ENCODE results near the gene SLC6A12. TPM values are rescaled to one million over a fixed set of nuclear protein-coding genes. Genes with fewer than 3 reads are reported as not detected.

The SLC6A12 gene
- total and polyA plus RNA-seq, 2 donors (not counting 3 experiments of a cell fraction or from before 2014, with no cell fraction given), result not detected

DNA sequence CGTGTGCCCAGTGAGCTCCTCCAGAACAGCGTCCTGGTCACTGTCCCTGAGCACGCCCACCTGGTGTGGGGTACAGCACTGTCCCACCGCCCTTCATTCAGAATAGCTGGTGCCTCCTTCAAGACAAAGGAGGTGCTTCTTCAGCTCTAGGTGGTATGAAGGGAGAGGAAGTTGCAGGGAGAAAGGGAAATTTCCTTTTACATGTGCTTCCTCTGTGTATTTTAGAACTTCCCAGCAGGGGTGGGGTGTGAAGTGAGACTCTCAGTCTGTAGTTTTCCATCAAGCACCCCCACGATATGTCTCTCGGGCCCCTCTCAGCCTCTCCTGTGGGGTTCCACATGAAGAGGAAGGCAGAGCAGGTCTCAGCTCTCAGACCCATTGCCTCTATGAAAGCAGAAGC lies 1.2 kb upstream of the SLC6A12 start:
- Histone ChIP-seq H3K27me3 (ENCODE audit: control insufficient read depth in 2 of 2, insufficient read depth in 2 of 2, low read length in 2 of 2) (no peaks in the 10 kb centered on the region), H3K4me2 (ENCODE audit: insufficient read depth, low read length) (no peak overlapping the region), H3K4me3 (replicated peaks in 1 of 3; ENCODE audit: insufficient read depth in 1 of 3, low read depth in 1 of 3, low read length in 3 of 3) (no peak overlapping the region), H3K9me3 (replicated peaks; ENCODE audit: control insufficient read depth, insufficient read depth, low read length) (no peaks in the 10 kb centered on the region), H3K9ac (replicated peaks; ENCODE audit: extremely low read depth, insufficient read depth, low read length) (no peak overlapping the region), H2AFZ (ENCODE audit: low read depth, low read length) (no peak overlapping the region), H3K9me1 (replicated peaks; ENCODE audit: control insufficient read depth, extremely low read depth, insufficient read depth, low read length) (no peaks in the 10 kb centered on the region), H3K4me1 (ENCODE audit: control insufficient read depth, extremely low read depth, insufficient read depth, low read length) (no peaks in the 10 kb centered on the region), H3K79me2 (ENCODE audit: control insufficient read depth, insufficient read depth, low read length) (no peaks in the 10 kb centered on the region), H3K27ac (ENCODE audit: insufficient read depth, low read depth, low read length) (no peak overlapping the region), H4K20me1 (replicated peaks; ENCODE audit: control insufficient read depth, extremely low read depth, insufficient read depth, low read length) (no peaks in the 10 kb centered on the region), H3K36me3 (ENCODE audit: control insufficient read depth in 2 of 2, extremely low read depth in 1 of 2, insufficient read depth in 2 of 2, low read length in 2 of 2) (no peaks in the 10 kb centered on the region)
- no peak for TF ChIP-seq JUN (IDR thresholded peaks at IDR 0.05; ENCODE audit: borderline replicate concordance, insufficient read depth, insufficient read length, low read depth)
- TF ChIP-seq POLR2A (IDR thresholded peaks at IDR 0.05; ENCODE audit: low read depth, low read length), result no peak
- TF ChIP-seq GATA2 (IDR thresholded peaks at IDR 0.05; ENCODE audit: insufficient read depth, insufficient read length, low read depth, low read length), result no peak
- TF ChIP-seq, protein P1, sequence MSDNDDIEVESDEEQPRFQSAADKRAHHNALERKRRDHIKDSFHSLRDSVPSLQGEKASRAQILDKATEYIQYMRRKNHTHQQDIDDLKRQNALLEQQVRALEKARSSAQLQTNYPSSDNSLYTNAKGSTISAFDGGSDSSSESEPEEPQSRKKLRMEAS (IDR thresholded peaks at IDR 0.05; ENCODE audit: insufficient read depth, insufficient read length), result no peak
- CTCF ChIA-PET, result no interaction called here
- intact Hi-C loops (cut with micrococcal nuclease) (no loop called here), dilution Hi-C loops (cut with MboI; ENCODE audit: extremely low pct_ligation_motif_present, low sequenced_read_pairs) (no loop called here)
- DNase-seq (ENCODE audit: low read depth, low spot score) (no peak), FAIRE-seq (no peak)
- BruUV-seq (replicated peaks), result no TSS peak
- POLR2A ChIA-PET, result no interaction called here

DNA sequence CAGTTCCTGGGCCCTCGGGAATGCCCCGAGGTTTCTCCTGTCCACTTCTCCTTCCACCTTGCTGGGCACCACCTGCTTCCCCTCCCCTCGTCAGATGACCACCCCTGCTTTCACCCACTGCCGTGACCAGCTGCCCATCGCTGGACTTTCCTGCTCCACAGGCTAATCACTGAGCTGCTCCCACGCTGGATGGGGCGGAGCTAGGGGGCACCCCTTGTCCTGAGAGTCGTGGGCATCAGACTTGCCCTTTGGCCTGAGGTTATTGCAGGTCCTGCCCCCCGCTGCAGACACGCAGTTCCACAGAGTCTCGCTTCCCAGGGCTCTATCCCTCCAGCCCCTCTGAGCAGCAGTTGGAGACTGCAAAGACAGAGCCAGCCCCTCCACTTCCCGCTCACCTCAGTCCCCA lies 427 bp downstream of the SLC6A12 start:
- no TSS peak for BruUV-seq (replicated peaks)
- Histone ChIP-seq H3K4me2 (ENCODE audit: insufficient read depth, low read length) (no peak overlapping the region), H3K9me3 (replicated peaks; ENCODE audit: control insufficient read depth, insufficient read depth, low read length) (no peaks in the 10 kb centered on the region), H3K27me3 (ENCODE audit: control insufficient read depth in 2 of 2, insufficient read depth in 2 of 2, low read length in 2 of 2) (no peaks in the 10 kb centered on the region), H4K20me1 (replicated peaks; ENCODE audit: control insufficient read depth, extremely low read depth, insufficient read depth, low read length) (no peaks in the 10 kb centered on the region), H3K9ac (replicated peaks; ENCODE audit: extremely low read depth, insufficient read depth, low read length) (no peak overlapping the region), H3K36me3 (ENCODE audit: control insufficient read depth in 2 of 2, extremely low read depth in 1 of 2, insufficient read depth in 2 of 2, low read length in 2 of 2) (no peaks in the 10 kb centered on the region), H3K4me3 (replicated peaks in 1 of 3; ENCODE audit: insufficient read depth in 1 of 3, low read depth in 1 of 3, low read length in 3 of 3) (no peak overlapping the region), H3K9me1 (replicated peaks; ENCODE audit: control insufficient read depth, extremely low read depth, insufficient read depth, low read length) (no peaks in the 10 kb centered on the region), H3K79me2 (ENCODE audit: control insufficient read depth, insufficient read depth, low read length) (no peaks in the 10 kb centered on the region), H3K4me1 (ENCODE audit: control insufficient read depth, extremely low read depth, insufficient read depth, low read length) (no peaks in the 10 kb centered on the region), H2AFZ (ENCODE audit: low read depth, low read length) (no peak overlapping the region), H3K27ac (ENCODE audit: insufficient read depth, low read depth, low read length) (no peak overlapping the region)
- no peak for TF ChIP-seq POLR2AphosphoS5 (IDR thresholded peaks at IDR 0.05; ENCODE audit: insufficient read depth, low read depth, low read length)
- TF ChIP-seq JUN (IDR thresholded peaks at IDR 0.05; ENCODE audit: borderline replicate concordance, insufficient read depth, insufficient read length, low read depth), result no peak
- TF ChIP-seq MYC (IDR thresholded peaks at IDR 0.05; ENCODE audit: low read depth, low read length), result no peak
- TF ChIP-seq, protein P2, sequence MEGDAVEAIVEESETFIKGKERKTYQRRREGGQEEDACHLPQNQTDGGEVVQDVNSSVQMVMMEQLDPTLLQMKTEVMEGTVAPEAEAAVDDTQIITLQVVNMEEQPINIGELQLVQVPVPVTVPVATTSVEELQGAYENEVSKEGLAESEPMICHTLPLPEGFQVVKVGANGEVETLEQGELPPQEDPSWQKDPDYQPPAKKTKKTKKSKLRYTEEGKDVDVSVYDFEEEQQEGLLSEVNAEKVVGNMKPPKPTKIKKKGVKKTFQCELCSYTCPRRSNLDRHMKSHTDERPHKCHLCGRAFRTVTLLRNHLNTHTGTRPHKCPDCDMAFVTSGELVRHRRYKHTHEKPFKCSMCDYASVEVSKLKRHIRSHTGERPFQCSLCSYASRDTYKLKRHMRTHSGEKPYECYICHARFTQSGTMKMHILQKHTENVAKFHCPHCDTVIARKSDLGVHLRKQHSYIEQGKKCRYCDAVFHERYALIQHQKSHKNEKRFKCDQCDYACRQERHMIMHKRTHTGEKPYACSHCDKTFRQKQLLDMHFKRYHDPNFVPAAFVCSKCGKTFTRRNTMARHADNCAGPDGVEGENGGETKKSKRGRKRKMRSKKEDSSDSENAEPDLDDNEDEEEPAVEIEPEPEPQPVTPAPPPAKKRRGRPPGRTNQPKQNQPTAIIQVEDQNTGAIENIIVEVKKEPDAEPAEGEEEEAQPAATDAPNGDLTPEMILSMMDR (IDR thresholded peaks at IDR 0.05; ENCODE audit: extremely low read depth in 1 of 2, insufficient read depth in 1 of 2, low read depth in 1 of 2, low read length in 2 of 2), result no peak
- no peak for TF ChIP-seq POLR2A (IDR thresholded peaks at IDR 0.05; ENCODE audit: low read depth, low read length)
- no peak for TF ChIP-seq EZH2 (IDR thresholded peaks at IDR 0.05; ENCODE audit: borderline replicate concordance, low read depth, low read length, severe bottlenecking)
- no peak for TF ChIP-seq GATA2 (IDR thresholded peaks at IDR 0.05; ENCODE audit: insufficient read depth, insufficient read length, low read depth, low read length)
- TF ChIP-seq, protein P1 (IDR thresholded peaks at IDR 0.05; ENCODE audit: insufficient read depth, insufficient read length), result no peak
- no peak for TF ChIP-seq FOS (IDR thresholded peaks at IDR 0.05; ENCODE audit: borderline replicate concordance, insufficient read depth, low read length)
- dilution Hi-C loops (cut with MboI; ENCODE audit: extremely low pct_ligation_motif_present, low sequenced_read_pairs) (no loop called here), intact Hi-C loops (cut with micrococcal nuclease) (no loop called here)
- no peak for DNase-seq (ENCODE audit: low read depth, low spot score)
- no peak for FAIRE-seq
- CTCF ChIA-PET, result no interaction called here
- POLR2A ChIA-PET, result no interaction called here

Data from endothelial cell of umbilical vein (primary cell).